H1 (cell line): ENCODE data around the gene USH2A. TPM values are rescaled to one million over a fixed set of nuclear protein-coding genes. Genes with fewer than 3 reads are reported as not detected.

Experiments
- CTCF ChIA-PET: fragments of 300-600 bp; sonication (Branson Sonifier 250); formaldehyde crosslinking; loops from one replicate; lab custom pipeline; 2021; ENCODE audit not compliant: partially characterized antibody; lab: Charles Lee
- POLR2A ChIA-PET: fragments of 300-600 bp; sonication (Branson Sonifier 250); formaldehyde crosslinking; loops from one replicate; lab custom pipeline; 2021; ENCODE audit warnings: inconsistent platforms; ENCODE audit not compliant: partially characterized antibody; lab: Charles Lee
- DNase-seq, 2 experiments: peaks; one replicate each; pipeline versions ENCODE4 v3.0.0 to v3.0.0-alpha.2; 2010 to 2022; ENCODE audit warnings: low spot score in 2 of 2, low read depth in 1 of 2, mixed read lengths in 1 of 2
- FAIRE-seq: peaks from 2 replicates; lab custom pipeline; 2011; peaks lifted over from hg19 to GRCh38; lab: Jason Lieb, UNC
- H2AFZ ChIP-seq: 2 replicates; pipeline ENCODE4 v1.8.1; 2012; ENCODE audit warnings: low read length, inconsistent platforms
- H2AK5ac ChIP-seq: 2 replicates; pipeline ENCODE4 v1.6.1; 2013; ENCODE audit warnings: low read depth, low read length
- H2BK120ac ChIP-seq: replicated peaks from 2 replicates; pipeline ENCODE3; 2013; ENCODE audit warnings: low read depth, low read length, inconsistent platforms
- H2BK12ac ChIP-seq: 2 replicates; pipeline ENCODE4 v1.6.1; 2013; ENCODE audit warnings: low read depth, low read length
- H2BK15ac ChIP-seq: 2 replicates; pipeline ENCODE4 v1.6.1; 2013; ENCODE audit warnings: low read length
- H2BK20ac ChIP-seq: 2 replicates; pipeline ENCODE4 v1.6.1; 2013; ENCODE audit warnings: low read length
- H2BK5ac ChIP-seq: 2 replicates; pipeline ENCODE4 v1.6.1; 2013; ENCODE audit warnings: low read depth, low read length
- H3K14ac ChIP-seq: 2 replicates; pipeline ENCODE4 v1.6.1; 2013; ENCODE audit warnings: inconsistent platforms; ENCODE audit not compliant: insufficient read length
- H3K18ac ChIP-seq: 2 replicates; pipeline ENCODE4 v1.6.1; 2013; ENCODE audit warnings: low read length; ENCODE audit errors: extremely low read depth
- H3K23ac ChIP-seq: 2 replicates; pipeline ENCODE4 v1.6.1; 2013; ENCODE audit warnings: inconsistent platforms; ENCODE audit not compliant: insufficient read length
- H3K23me2 ChIP-seq: 2 replicates; pipeline ENCODE4 v1.6.1; 2013; ENCODE audit warnings: low read depth, low read length
- H3K27ac ChIP-seq: 2 replicates; pipeline ENCODE4 v1.6.1; 2011; ENCODE audit warnings: low read depth, low read length, inconsistent platforms
- H3K27me3 ChIP-seq, 4 experiments: replicated peaks in 1 of 4; 1 replicate in 1 of 4; 2 replicates in 3 of 4; pipeline versions ENCODE4 v1.6.1 to v1.8.1; 2011 to 2013; ENCODE audit warnings: low read length in 3 of 4, mild to moderate bottlenecking in 3 of 4, inconsistent platforms in 2 of 4, mixed read lengths in 2 of 4, moderate library complexity in 1 of 4; ENCODE audit not compliant: control insufficient read depth in 3 of 4, insufficient read depth in 3 of 4; ENCODE audit errors: extremely low read depth in 1 of 4
- H3K36me3 ChIP-seq, 4 experiments: 2 replicates each; pipeline versions ENCODE4 v1.6.1 to v1.8.1; 2011 to 2013; ENCODE audit warnings: mild to moderate bottlenecking in 4 of 4, low read length in 3 of 4, moderate library complexity in 2 of 4, control low read depth in 1 of 4, inconsistent platforms in 1 of 4; ENCODE audit not compliant: insufficient read depth in 4 of 4, control insufficient read depth in 2 of 4
- H3K4ac ChIP-seq: replicated peaks from 2 replicates; pipeline ENCODE3; 2013; ENCODE audit warnings: low read length, low read depth, mixed read lengths, inconsistent platforms; ENCODE audit not compliant: insufficient read length
- H3K4me1 ChIP-seq, 4 experiments: replicated peaks in 1 of 4; 1 replicate in 1 of 4; 2 replicates in 3 of 4; pipeline versions ENCODE4 v1.6.1 to v1.8.1; 2011 to 2013; ENCODE audit warnings: low read length in 3 of 4, inconsistent platforms in 2 of 4, mixed read lengths in 1 of 4; ENCODE audit not compliant: insufficient read depth in 4 of 4, control insufficient read depth in 3 of 4
- H3K4me2 ChIP-seq, 2 experiments: 2 replicates each; pipeline versions ENCODE4 v1.6.1 to v1.8.1; 2011 to 2013; ENCODE audit warnings: low read depth in 2 of 2, low read length in 2 of 2, control low read depth in 1 of 2, inconsistent platforms in 1 of 2, mild to moderate bottlenecking in 1 of 2; ENCODE audit not compliant: insufficient read depth in 1 of 2
- H3K4me3 ChIP-seq, 4 experiments: fragments of 200-600, 300-600 bp in 1 of 4; sonication (generic), shearing (Covaris generic), sonication (Bioruptor Twin) in 1 of 4; 2 replicates each; pipeline versions ENCODE4 v1.5.1 to v1.8.1; 2011 to 2016; ENCODE audit warnings: low read length in 4 of 4, low read depth in 3 of 4, control low read depth in 2 of 4, inconsistent platforms in 2 of 4, mild to moderate bottlenecking in 2 of 4, mixed read lengths in 1 of 4, moderate library complexity in 1 of 4; ENCODE audit not compliant: insufficient read depth in 2 of 4; ENCODE audit errors: extremely low read depth in 1 of 4
- H3K56ac ChIP-seq: replicated peaks from 2 replicates; pipeline ENCODE3; 2013; ENCODE audit warnings: low read depth, mild to moderate bottlenecking, mixed read lengths, low read length, inconsistent platforms; ENCODE audit not compliant: insufficient read length
- H3K79me1 ChIP-seq: 2 replicates; pipeline ENCODE4 v1.6.1; 2013; ENCODE audit warnings: low read depth, low read length, control low read depth
- H3K79me2 ChIP-seq, 2 experiments: 2 replicates each; pipeline versions ENCODE4 v1.6.1 to v1.8.1; 2012 to 2013; ENCODE audit warnings: low read length in 2 of 2, mild to moderate bottlenecking in 2 of 2, inconsistent platforms in 1 of 2; ENCODE audit not compliant: insufficient read depth in 2 of 2, control insufficient read depth in 1 of 2
- H3K9ac ChIP-seq, 4 experiments: replicated peaks in 1 of 4; 1 replicate in 1 of 4; 2 replicates in 3 of 4; pipeline versions ENCODE4 v1.6.1 to v1.8.1; 2011 to 2013; ENCODE audit warnings: low read depth in 3 of 4, low read length in 3 of 4, control low read depth in 2 of 4, mild to moderate bottlenecking in 2 of 4, moderate library complexity in 2 of 4, inconsistent platforms in 1 of 4; ENCODE audit errors: extremely low read depth in 1 of 4
- H3K9me3 ChIP-seq, 2 experiments: 2 replicates each; pipeline versions ENCODE4 v1.6.1 to v1.8.1; 2012 to 2013; ENCODE audit warnings: mild to moderate bottlenecking in 2 of 2, moderate library complexity in 2 of 2, control low read depth in 1 of 2, inconsistent platforms in 1 of 2, low read depth in 1 of 2, low read length in 1 of 2, mixed read lengths in 1 of 2; ENCODE audit not compliant: insufficient read depth in 2 of 2
- H4K20me1 ChIP-seq, 2 experiments: replicated peaks in 1 of 2; 2 replicates each; pipeline versions ENCODE3 to v1.8.1; 2011 to 2013; ENCODE audit warnings: inconsistent platforms in 2 of 2, low read length in 2 of 2, mild to moderate bottlenecking in 1 of 2; ENCODE audit not compliant: insufficient read depth in 2 of 2, control insufficient read depth in 1 of 2
- H4K5ac ChIP-seq: 2 replicates; pipeline ENCODE4 v1.6.1; 2013; ENCODE audit warnings: low read length, low read depth, mixed read lengths, inconsistent platforms; ENCODE audit not compliant: insufficient read length
- H4K8ac ChIP-seq: 2 replicates; pipeline ENCODE4 v1.8.0; 2013; ENCODE audit warnings: mild to moderate bottlenecking, moderate library complexity, low read length, inconsistent platforms; ENCODE audit not compliant: insufficient read depth; ENCODE audit errors: extremely low read depth
- H4K91ac ChIP-seq: replicated peaks from 2 replicates; pipeline ENCODE3; 2013; ENCODE audit warnings: low read length, mixed read lengths, inconsistent platforms; ENCODE audit not compliant: insufficient read length
- ASH2L ChIP-seq: fragments of 200-600, 300-600 bp; sonication (generic); IDR thresholded peaks from one replicate; pipeline ENCODE4 v1.7.1; 2017; ENCODE audit warnings: low read length
- E2F6 ChIP-seq: IDR thresholded peaks from 2 replicates; pipeline ENCODE4 v1.6.1; 2012; ENCODE audit warnings: inconsistent platforms
- MAFK ChIP-seq: IDR thresholded peaks from 2 replicates; pipeline ENCODE4 v1.6.1; 2012; ENCODE audit warnings: low read depth, mild to moderate bottlenecking, improper control_type of control experiment, low read length
- WGBS, 2 experiments: shearing (Covaris generic) in 1 of 2; methylation state at CpG; one replicate each; pipeline versions ENCODE4 v1.1.6 to v1.1.7; 2013 to 2015; ENCODE audit warnings: low lambda C conversion rate in 2 of 2, mixed read lengths in 2 of 2, inconsistent platforms in 1 of 2, low coverage in 1 of 2, missing lambda C conversion rate in 1 of 2; ENCODE audit not compliant: insufficient replicate concordance in 2 of 2, insufficient coverage in 1 of 2, insufficient read length in 1 of 2; ENCODE audit errors: extremely low coverage in 1 of 2, missing lambda C conversion rate in 1 of 2; 5-methylcytosine and 5-hydroxymethylcytosine counted together
- polyA plus RNA-seq, 7 experiments: library from polyadenylated mRNA; depleted of rRNA in 3 of 7; stranded (reverse) in 5 of 7; unstranded in 2 of 7; fragments of >200 nt in 5 of 7; fragments of 200-250 nt in 2 of 7; gene quantifications; 1 replicate in 5 of 7; 2 replicates in 1 of 7; 4 replicates in 1 of 7; pipeline versions ENCODE4 v1.2.1 to v1.2.3, GENCODE V29; 2011 to 2013; ENCODE audit warnings: missing spikeins in 2 of 7, mixed read lengths in 2 of 7
- total RNA-seq: library from RNA; stranded (reverse); fragmentation: NEBNext Ultra II Directional; extraction: Animal tissue kit (Norgen Biotek cat#: 25700); gene quantifications from 2 replicates; pipeline ENCODE4 v1.2.1, GENCODE V29; 2021

Gene USH2A
- total and polyA plus RNA-seq, 2 of the 8 experiments (the other 6 are each of a cell fraction or from before 2014, with no cell fraction given): 0.02 to 0.17 TPM

- no peak overlapping the region for H3K56ac ChIP-seq
- no peaks in the 10 kb centered on the region for H3K79me2 ChIP-seq
- no peak overlapping the region for H2AK5ac ChIP-seq
- H3K14ac ChIP-seq: no peak overlapping the region
- no peaks in the 10 kb centered on the region for H3K23me2 ChIP-seq
- no peaks in the 10 kb centered on the region for H4K20me1 ChIP-seq
- H4K91ac ChIP-seq: no peak overlapping the region
- no peak overlapping the region for H3K4ac ChIP-seq
- no peaks in the 10 kb centered on the region for H3K9me3 ChIP-seq
- H2BK15ac ChIP-seq: no peak overlapping the region
- no peaks in the 10 kb centered on the region for H3K36me3 ChIP-seq
- no peak overlapping the region for H3K4me3 ChIP-seq
- no peak overlapping the region for H4K5ac ChIP-seq
- no peak overlapping the region for H2BK12ac ChIP-seq
- TF ChIP-seq MAFK (peak; percentile 68; the same call in 1 of the 2 replicates), E2F6 (no peak), ASH2L (no peak)
- H2BK120ac ChIP-seq: no peak overlapping the region
- H2AFZ ChIP-seq: no peak overlapping the region
- FAIRE-seq (no peak), DNase-seq (no peak)
- no peaks in the 10 kb centered on the region for H3K4me1 ChIP-seq
- H3K23ac ChIP-seq: no peak overlapping the region
- no peak overlapping the region for H3K9ac ChIP-seq
- POLR2A ChIA-PET: no interaction called here
- H2BK20ac ChIP-seq: no peak overlapping the region
- no peaks in the 10 kb centered on the region for H3K79me1 ChIP-seq
- H4K8ac ChIP-seq: no peak overlapping the region
- no peak overlapping the region for H3K18ac ChIP-seq
- CTCF ChIA-PET: interaction anchor here (1.4 kb wide), 1 partner anchor 192 kb away, joined by 3 read pairs; no protein-coding TSS in a partner anchor
- no peaks in the 10 kb centered on the region for H3K27me3 ChIP-seq
- WGBS, 2 experiments: 94% methylated on average over 1 of the region's 1 CpG; no CpG with 5 or more reads in 1 of the 2 experiments
- H3K27ac ChIP-seq: no peak overlapping the region
- H3K4me2 ChIP-seq: no peak overlapping the region
- no peak overlapping the region for H2BK5ac ChIP-seq
Measured at GRCh38 chr1:216028631-216029030, 394.6 kb downstream of the USH2A start.
